NCI-H2171 (cell line): ENCODE results near the gene KCNK7.
"Not testable (repeated sequence)": the region's sequence is repeated elsewhere in the genome, so short reads cannot be mapped to it uniquely, and the experiment has no call there.

Experiments used
- DNase-seq: peaks from one replicate; lab custom pipeline; 2025; lab: John Stamatoyannopoulos, UW

KCNK7 gene, protein sequence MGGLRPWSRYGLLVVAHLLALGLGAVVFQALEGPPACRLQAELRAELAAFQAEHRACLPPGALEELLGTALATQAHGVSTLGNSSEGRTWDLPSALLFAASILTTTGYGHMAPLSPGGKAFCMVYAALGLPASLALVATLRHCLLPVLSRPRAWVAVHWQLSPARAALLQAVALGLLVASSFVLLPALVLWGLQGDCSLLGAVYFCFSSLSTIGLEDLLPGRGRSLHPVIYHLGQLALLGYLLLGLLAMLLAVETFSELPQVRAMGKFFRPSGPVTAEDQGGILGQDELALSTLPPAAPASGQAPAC

DNA sequence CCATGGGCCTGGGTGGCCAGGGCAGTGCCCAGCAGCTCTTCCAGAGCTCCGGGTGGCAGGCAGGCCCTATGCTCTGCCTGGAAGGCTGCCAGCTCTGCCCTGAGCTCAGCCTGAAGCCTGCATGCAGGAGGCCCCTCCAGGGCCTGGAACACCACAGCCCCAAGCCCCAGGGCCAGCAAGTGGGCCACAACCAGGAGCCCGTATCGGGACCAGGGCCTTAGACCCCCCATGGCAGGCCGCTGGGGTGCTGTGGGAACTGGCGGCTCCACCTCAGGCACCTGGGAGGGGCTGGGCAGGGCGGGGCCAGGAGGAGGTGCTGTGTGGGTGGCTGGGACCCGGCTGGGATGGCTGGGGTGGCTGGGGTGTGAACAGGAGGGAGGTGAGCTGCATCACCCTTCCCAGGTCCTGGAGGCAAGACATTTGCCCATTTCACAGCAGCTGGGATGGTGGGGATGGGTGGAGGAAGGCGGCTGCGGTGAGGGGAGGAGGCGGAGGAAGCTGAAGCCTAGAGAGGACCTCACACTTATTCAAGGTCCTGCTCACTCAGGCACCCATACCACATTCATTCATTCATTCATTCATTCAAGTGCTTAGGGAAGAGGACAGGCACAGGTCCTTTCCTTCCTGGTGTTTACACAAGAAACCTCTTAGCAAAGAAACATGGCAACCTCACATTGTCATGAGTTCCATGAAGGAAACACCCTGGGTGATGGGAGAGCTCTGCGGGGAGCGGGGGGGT, at the start of gene KCNK7:
TSS of gene KCNK7 (minus strand) at position 258 of the 739 bp plus-strand sequence. CDS start at position 230, 28 bp downstream.
- DNase-seq: no peak

DNA sequence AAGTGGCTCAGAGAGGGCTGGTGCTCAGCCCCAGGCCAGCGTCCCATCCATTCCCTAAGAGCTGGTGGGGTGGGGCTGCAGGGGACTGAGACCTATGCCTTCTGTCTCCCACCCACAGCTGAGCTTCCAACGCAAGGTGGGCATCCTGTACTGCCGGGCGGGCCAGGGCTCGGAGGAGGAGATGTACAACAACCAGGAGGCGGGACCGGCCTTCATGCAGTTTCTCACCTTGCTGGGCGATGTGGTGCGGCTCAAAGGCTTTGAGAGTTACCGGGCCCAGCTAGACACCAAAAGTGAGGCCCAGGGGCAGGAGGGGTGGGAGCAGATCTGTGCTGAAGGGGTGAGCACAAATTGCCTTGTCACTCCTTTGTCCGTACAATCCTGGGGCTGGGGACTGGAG, 49.2 kb upstream of the KCNK7 start:
- no peak for DNase-seq

DNA sequence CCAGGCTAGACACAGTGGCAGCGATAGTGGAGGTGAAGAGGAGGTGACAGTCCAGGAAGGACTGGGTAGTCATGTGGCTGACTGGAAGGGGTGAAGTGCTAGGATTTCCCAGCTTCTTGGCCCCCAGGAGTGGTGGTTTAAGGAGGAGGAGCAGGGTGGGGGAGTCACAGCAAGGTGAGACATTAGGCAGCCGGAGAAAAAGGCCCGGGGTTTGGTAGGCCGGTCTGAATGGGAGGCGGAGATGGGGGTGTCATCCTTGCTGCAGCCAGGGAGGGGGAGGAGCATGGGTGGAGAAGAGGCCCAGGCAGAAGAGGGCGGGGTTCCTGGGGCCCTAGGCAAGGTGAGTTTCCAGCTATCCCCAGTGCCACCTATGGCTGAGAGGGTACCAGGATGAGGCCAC, 48.4 kb upstream of the KCNK7 start:
- DNase-seq: no peak

DNA sequence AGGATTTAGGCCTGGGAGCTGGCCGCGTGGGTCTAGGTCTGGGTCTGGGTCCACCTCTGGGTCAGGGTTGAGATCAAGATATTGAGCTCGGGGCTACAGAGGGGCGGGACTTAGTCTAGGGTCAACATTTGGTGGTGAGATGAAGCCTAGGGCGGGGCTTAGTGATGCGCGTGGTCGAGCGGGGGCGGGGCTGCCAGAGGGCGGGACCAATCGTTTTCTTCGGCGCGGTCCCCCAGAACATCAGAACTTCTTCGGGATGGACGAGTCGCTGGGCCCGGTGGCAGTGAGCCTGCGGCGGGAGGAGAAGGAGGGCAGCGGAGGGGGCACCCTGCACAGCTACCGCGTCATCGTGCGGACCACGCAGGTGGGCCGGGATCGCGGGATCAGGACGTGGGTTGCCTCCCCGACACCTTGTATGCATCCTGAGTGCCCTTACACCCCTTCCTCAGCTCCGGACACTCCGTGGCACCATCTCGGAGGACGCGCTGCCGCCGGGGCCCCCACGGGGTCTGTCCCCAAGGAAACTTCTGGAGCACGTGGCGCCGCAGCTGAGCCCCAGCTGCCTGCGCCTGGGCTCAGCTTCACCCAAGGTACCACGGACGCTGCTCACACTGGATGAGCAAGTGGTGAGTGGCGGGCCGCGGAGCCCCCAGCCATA, 46.5 kb upstream of the KCNK7 start:
- DNase-seq: no peak

DNA sequence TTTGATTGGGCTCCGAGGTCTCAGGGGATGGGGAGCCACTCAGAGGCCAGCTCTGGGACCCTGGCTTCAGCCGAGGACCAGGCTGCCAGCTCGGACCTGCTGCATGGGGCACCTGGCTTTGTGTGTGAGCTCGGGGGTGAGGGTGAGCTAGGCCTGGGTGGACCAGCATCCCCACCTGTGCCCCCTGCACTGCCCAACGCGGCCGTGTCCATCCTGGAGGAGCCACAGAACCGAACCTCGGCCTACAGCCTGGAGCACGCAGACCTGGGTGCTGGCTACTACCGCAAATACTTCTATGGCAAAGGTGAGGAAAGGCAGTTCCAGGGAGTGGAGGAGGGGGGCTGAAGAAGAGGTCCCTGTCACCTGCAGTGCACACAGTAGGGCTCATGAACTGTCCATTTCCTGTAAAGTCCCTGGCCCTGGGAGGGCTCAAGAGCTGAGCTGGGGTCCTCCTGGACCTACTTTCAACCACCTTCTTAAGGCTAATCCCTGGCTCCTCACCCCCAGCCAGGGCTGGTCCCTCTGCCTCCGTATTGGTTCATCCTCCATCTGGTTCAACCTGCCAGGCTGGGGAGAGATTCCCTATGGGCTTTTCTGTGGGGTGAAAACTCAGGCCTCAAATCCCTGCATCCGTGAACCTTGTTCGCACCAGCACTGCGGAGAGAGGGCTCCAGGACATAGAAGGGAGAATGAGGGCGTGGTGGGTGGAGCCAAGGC, 45.9 kb upstream of the KCNK7 start:
- no peak for DNase-seq

DNA sequence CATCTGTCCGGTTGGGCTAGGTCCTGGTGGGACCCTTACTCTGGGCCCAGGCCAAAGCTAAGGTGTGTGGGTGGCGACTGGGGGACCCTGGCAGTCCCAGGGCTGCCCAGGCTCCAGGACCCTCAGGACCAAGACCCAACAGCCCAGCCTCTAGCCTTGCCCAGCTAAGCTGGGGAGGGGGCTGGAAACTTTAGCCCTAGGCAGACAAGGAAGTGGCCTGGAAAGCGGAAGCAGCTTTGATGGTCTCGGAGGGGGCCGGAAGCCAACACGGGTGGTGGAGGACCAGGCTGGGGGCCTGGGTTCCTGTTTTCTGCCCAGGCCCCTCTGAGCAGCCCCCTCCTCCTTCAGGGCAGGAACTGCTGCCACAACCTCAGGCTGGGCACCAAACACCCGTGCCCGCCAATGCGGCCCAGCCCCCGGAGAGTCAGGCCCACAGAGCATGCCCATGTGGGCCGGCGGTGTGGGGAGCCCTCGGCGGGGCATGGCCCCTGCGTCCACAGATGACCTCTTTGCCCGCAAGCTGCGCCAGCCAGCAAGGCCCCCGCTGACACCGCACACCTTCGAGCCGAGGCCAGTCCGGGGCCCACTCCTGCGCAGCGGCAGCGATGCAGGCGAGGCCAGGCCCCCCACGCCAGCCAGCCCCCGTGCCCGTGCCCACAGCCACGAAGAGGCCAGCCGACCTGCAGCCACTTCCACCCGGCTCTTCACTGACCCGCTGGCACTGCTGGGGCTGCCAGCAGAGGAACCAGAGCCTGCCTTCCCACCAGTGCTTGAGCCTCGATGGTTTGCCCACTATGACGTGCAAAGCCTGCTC, 45.1 kb upstream of the KCNK7 start:
- DNase-seq: no peak

DNA sequence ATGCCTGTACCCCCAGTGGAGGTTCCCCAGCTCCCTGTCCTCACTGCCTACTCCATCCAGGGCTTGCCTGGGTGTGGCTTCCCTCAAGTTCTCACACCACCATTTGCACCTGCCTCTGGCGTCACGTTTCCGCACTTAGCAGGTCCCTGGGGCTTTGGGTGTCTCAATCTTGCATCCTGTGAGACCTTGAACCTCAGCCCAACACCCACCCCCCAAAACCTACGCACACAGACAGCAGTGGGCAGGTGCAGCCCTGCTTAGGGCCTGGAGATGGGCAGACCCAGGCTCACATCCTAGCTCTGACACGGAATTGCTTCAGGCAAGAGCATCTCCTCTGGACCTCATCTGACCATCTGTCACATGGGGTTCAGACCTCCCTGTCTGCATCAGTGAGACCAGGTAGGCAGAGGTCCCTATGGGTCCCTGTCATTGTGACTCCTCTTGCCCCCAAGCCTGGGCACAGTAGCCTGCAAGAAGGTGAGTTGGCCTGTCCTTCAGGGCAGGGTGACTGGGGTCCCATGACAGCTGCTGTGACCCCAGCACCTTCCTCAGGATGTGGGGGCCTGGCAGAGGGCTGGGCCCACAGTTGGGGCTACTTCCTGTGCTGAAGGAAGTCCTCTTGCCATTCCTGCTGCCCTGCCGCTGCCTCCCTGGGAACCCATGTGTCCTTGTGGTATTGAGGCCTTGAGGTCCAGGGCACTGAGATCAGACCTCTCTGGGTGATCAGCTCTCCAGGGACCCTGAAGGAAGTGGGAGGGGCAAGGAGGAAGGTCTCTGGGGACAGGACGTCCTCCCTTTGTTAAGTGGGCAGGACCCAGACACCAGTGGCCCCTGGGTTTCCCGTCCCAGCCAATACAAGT, 44.3 kb upstream of the KCNK7 start:
- no peak for DNase-seq

DNA sequence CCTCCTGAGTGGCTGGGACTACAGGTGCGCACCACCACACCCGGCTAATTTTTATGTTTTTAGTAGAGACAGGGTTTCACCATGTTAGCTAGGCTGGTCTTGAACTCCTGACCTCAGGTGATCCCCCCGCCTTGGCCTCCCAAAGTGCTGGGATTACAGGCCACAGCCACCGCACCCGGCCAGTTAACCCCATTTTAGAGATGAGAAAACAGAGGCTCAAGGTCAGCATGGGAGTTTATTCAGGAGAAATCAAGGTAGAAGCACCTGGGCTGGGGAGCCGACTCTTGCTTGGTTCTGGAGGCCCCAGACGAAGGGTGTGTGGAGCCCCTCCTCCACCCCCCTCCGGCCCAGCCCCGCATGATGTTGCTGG, 43.6 kb upstream of the KCNK7 start:
- not testable (repeated sequence) for DNase-seq

DNA sequence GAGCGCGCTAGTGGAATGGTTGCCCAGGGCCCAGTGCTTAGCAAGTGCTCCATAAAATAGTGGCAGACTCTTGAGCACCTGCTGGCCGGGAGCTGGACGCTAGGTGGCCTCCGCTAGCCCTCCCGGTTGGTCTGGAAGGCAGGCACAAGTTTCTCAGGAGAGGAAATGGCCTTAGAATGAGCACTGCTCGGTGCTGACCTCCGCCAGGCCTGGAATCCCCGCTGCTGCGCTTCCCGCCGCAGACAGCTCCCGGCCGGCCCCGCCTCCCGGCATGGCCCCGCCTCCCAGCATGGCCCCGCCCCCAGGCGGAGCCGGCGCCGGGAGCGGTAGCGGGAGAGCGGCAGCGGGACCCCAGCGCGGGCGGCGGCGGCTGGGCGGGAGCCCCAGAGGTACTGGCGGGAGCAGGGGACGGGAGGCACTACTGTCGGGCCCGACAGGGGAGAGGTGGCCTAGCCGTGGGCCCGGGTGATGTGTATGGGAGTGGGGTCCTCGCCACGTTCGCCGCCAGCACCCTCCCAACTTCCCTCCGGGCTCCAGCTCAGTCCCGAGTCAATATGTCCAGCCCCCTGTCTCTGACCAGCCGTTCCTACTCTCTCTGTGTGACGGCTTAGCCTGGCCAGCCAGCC, 42.3 kb upstream of the KCNK7 start, which contains the start of gene SIPA1:
TSS of gene SIPA1 (plus strand) at position 308 of the 626 bp plus-strand sequence. CDS start 2,821 bp downstream, outside the sequence.
- peak; percentile 43 for DNase-seq

DNA sequence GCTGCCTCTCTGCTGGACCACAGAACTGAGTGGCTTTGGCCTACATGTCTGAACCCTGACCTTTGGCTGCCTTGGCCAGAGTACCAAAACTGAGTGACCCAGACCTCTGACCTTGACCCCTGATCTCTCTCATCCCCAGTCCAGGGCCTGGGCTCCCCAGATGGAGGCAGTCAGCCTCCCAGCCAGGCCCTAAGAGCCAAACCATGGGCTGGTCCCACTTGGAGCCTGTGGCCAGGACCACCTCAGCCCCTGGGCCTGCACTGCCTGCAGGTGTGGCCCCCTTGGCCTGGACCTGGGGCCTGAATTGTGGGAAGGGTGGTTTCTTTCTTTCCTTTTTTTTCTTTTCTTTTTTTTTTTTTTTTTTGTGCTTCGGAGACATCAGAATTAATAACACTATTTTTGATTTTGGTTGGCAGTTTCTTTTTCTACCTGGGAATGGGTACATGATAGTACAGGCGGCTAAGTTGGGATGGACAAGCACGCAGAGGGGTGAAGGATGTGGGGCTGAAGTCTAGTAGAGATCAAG, 41.5 kb upstream of the KCNK7 start:
- no peak for DNase-seq

DNA sequence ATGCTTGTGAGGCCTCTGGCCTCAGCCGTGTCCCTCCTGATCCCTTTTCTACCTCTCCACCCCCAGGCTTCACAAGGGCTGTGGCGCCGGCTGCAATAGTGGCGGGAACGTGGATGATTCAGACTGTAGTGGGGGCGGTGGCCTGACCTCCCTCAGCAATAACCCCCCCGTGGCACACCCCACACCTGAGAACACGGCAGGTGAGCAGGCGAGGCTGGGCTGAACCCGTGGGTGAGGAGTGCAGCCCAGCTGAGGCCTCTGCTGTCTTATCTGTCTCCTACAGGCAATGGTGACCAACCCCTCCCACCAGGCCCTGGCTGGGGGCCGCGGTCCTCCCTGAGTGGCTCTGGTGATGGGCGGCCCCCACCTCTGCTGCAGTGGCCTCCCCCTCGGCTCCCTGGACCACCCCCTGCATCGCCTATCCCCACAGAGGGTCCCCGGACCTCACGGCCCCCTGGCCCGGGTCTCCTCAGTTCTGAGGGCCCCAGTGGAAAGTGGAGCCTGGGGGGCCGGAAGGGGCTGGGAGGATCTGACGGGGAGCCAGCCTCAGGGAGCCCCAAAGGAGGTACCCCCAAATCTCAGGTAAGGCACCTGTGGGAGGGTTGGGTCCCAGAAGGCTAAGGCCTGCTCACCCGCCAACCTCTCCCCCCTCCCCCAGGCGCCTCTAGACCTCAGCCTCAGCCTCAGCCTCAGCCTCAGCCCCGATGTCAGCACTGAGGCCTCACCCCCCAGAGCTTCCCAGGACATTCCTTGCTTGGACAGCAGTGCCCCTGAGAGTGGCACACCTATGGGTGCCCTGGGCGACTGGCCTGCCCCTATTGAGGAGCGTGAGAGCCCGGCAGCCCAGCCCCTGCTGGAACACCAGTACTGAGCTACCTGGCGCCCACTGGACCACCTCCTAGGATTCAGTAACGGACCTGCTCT, 40.8 kb upstream of the KCNK7 start:
- DNase-seq: no peak

DNA sequence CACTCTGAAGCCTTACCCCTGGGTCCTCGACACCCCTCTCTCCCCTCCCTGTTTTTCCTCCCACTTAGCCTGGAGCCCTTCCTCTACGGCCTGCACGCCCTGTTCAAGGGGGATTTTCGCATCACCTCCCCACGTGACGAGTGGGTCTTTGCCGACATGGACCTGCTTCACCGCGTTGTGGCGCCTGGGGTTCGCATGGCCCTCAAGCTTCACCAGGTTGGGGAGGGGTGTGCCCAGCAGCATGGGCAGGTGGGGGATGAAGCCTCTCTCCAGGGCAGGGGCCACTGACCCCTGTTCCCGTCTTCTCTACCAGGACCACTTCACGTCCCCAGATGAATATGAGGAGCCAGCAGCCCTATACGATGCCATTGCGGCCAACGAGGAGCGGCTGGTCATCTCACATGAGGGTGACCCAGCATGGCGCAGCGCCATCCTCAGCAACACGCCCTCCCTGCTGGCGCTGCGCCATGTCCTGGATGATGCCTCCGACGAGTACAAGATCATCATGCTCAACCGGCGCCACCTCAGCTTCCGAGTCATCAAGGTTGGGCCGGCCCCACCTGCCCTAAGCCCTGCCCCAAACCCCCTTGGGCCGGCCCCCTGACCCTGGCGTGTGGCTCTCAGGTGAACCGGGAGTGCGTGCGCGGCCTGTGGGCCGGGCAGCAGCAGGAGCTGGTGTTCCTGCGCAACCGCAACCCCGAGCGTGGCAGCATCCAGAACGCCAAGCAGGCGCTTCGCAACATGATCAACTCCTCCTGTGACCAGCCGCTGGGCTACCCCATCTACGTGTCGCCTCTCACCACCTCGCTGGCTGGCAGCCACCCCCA, 39.5 kb upstream of the KCNK7 start:
- no peak for DNase-seq

DNA sequence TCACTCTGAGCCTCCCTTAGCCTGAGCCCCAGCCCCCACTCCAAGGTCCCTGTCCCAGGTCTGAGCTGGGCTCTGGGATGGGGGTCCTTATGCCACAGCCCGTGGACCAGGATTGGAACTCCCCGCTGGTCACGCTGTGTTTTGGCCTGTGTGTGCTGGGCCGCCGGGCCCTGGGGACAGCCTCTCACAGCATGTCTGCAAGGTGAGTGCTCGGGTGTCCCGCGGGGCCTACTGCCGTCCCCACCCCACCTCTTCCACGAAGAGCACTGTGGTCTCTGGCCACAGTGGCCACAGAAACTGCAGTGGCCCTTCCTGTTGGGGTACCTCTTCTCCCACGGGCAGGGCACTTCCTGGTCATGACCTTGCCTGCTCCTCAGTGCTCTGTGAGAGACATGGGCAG, 38.8 kb upstream of the KCNK7 start:
- DNase-seq: no peak

DNA sequence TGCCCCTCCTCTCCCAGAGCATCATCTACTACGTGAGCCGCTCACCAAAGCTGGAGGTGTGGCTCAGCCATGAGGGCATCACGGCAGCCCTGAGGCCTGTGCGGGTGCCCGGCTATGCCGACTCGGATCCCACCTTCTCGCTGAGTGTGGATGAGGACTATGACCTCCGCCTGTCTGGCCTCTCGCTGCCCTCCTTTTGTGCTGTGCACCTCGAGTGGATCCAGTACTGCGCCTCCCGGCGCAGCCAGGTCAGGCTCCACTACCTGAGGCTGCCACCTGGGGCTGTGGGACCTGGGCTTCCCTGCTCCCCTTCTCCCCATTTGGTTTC, 38.5 kb upstream of the KCNK7 start:
- no peak for DNase-seq

DNA sequence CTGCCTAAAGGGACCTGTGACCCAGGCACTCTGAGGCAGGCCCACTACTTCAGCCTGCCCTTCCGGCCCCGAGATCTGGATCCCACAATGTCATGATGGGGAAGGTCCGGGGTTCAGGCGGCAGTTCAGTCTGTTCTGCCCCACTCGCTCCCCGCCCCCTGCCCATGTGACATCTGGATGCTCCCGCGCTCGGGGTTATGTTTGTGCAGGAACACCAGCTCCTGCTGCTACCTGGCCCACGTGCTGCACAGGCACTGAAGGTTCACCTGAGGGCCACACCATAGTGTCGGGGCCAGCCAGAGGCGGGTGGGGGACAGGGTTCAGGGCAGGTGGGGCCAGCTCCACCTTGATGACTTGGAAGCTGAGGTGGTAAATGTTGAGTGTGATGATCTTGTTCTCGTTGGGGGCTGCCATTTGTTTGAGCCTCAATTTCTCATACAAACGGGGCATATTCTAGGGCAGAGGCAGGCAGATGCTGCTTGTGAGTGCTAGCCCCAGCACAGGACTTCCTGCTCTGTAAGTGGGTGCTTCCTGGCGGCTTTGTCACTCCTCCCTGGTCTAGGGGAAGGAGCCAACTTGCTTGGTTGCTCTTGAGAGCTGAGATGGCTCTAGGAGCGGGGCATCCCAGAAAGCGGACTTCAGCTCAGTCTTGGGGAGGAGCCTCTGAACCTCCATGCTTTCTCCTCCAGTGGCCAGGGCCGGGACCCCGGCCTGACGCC, 37.9 kb upstream of the KCNK7 start:
- no peak for DNase-seq

DNA sequence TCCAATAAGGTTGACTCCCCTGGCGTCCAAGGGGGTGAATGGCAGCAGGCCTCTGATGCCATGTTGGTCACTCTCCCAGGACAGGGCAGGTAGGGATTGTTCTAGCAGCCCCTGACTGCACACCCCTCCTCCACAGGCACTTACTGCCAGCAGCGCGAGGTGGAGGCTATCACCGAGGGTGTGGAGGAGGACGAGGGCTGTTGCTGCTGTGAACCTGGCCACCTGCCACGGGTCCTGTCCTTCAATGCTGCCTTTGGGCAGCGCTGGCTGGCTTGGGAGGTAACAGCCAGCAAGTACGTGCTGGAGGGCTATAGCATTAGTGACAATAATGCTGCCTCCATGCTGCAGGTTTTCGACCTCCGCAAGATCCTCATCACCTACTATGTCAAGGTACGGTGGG, 34.6 kb upstream of the KCNK7 start:
- no peak for DNase-seq

DNA sequence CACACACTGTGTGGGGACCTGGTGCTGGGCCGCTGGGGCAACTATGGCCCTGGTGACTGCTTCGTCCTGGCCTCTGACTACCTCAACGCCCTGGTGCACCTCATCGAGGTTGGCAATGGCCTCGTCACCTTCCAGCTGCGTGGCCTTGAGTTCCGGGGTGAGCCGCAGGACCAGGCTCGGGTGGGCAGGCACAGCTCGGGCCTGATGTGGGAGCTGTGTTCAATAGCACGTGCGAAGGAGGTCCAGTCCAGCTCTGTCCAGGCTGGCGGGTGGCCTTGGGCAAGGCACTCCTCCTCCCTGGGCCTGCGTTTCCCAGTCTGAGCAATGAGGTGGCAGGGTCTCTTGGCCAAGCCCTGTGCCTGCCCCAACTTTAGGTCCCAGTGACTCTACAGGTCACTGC, 34.0 kb upstream of the KCNK7 start:
- DNase-seq: no peak
